Ascending aorta (tissue), 2 donors: ENCODE data around the gene SAMD7. TPM values are rescaled to one million over a fixed set of nuclear protein-coding genes. Genes with fewer than 3 reads are reported as not detected.

Source experiments
- DNase-seq, 2 donors: peaks; one replicate each; pipeline ENCODE4 v3.0.0-alpha.2; 2019; ENCODE audit warnings: low spot score in 2 of 2
- H3K27ac ChIP-seq, 2 donors: fragments of 200-600 bp; sonication (generic); one replicate each; pipeline ENCODE4 v1.5.1; 2016 to 2017; ENCODE audit warnings: mild to moderate bottlenecking in 1 of 2
- H3K27me3 ChIP-seq: fragments of 200-600 bp; sonication (generic); one replicate; pipeline ENCODE4 v1.5.1; 2017
- H3K36me3 ChIP-seq, 2 donors: fragments of 200-600 bp; sonication (generic); one replicate each; pipeline ENCODE4 v1.5.1; 2016
- H3K4me1 ChIP-seq, 2 donors: fragments of 200-600 bp; sonication (generic); one replicate each; pipeline ENCODE4 v1.5.1; 2016 to 2017; ENCODE audit warnings: mild to moderate bottlenecking in 1 of 2
- H3K4me3 ChIP-seq, 2 donors: fragments of 200-600 bp; sonication (generic); one replicate each; pipeline ENCODE4 v1.5.1; 2016 to 2017; ENCODE audit warnings: mild to moderate bottlenecking in 1 of 2
- H3K9me3 ChIP-seq, 2 donors: fragments of 200-600 bp; sonication (generic); one replicate each; pipeline ENCODE4 v1.5.1; 2016
- intact Hi-C: fragments of 100-400 bp; cut with DNase I; formaldehyde crosslinking; loops from one replicate; pipeline ENCODE4 v1.15.1; 2023
- total RNA-seq: library from RNA; depleted of rRNA; stranded (reverse); fragments of >200 nt; gene quantifications from one replicate; pipeline ENCODE4 v1.1.0, GENCODE V29; 2016
- TF ChIP-seq, protein P1 (sequence below), 3 experiments: fragments of 200-600 bp in 2 of 3; fragments of 450-650 bp in 1 of 3; sonication (generic) in 2 of 3; IDR thresholded peaks; one replicate each; pipeline ENCODE4 v1.5.1; 2016 to 2019; ENCODE audit warnings: antibody characterized with exemption in 3 of 3, mild to moderate bottlenecking in 1 of 3, moderate library complexity in 1 of 3

The SAMD7 gene
- total RNA-seq, 1 donor from 2014 or later, result not detected

DNA sequence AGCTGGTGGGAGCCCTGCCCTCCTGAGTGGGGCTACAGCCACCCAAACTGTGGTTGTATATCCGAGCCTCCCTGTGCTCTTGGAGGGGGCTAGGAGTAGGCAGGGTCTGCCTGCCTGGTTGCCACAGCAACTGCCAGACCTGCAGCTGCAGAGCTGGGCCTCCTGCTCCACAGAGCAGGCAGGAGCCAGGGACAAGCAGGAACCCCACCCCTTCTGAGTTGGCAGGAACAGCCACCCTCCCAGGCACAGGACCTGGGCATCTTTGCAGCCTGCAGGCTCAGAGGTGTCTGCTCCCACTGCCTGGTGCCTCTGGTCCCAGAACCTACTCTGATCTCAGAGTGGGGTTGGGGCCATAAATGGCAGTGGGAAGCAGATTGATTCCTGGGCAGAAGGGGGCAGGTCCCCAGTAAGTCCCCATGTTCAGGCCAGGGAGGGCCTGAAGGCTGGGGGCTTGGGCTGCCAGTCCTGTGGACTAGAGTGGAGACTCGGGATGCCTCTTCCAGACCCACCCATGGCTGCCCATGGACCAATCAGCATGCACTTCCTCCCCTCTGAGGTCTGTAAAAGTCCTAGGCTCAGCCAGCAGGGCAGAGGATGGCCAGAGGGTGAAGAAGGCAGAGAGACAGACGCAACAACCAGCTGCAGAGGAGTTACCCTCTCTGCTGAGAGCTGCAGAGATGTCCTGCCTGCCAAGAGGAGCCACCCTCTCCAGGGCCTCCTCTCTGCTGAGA, 31.4 kb upstream of the SAMD7 start:
- no peak overlapping the region for H3K27ac ChIP-seq
- TF ChIP-seq, protein P1, sequence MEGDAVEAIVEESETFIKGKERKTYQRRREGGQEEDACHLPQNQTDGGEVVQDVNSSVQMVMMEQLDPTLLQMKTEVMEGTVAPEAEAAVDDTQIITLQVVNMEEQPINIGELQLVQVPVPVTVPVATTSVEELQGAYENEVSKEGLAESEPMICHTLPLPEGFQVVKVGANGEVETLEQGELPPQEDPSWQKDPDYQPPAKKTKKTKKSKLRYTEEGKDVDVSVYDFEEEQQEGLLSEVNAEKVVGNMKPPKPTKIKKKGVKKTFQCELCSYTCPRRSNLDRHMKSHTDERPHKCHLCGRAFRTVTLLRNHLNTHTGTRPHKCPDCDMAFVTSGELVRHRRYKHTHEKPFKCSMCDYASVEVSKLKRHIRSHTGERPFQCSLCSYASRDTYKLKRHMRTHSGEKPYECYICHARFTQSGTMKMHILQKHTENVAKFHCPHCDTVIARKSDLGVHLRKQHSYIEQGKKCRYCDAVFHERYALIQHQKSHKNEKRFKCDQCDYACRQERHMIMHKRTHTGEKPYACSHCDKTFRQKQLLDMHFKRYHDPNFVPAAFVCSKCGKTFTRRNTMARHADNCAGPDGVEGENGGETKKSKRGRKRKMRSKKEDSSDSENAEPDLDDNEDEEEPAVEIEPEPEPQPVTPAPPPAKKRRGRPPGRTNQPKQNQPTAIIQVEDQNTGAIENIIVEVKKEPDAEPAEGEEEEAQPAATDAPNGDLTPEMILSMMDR (IDR thresholded peaks at IDR 0.05), result no peak
- no peaks in the 10 kb centered on the region for H3K36me3 ChIP-seq
- H3K4me1 ChIP-seq, result no peaks in the 10 kb centered on the region
- H3K27me3 ChIP-seq, result no peaks in the 10 kb centered on the region
- intact Hi-C loops, result no loop called here
- no peak for DNase-seq
- H3K4me3 ChIP-seq, result no peak overlapping the region
- no peaks in the 10 kb centered on the region for H3K9me3 ChIP-seq

DNA sequence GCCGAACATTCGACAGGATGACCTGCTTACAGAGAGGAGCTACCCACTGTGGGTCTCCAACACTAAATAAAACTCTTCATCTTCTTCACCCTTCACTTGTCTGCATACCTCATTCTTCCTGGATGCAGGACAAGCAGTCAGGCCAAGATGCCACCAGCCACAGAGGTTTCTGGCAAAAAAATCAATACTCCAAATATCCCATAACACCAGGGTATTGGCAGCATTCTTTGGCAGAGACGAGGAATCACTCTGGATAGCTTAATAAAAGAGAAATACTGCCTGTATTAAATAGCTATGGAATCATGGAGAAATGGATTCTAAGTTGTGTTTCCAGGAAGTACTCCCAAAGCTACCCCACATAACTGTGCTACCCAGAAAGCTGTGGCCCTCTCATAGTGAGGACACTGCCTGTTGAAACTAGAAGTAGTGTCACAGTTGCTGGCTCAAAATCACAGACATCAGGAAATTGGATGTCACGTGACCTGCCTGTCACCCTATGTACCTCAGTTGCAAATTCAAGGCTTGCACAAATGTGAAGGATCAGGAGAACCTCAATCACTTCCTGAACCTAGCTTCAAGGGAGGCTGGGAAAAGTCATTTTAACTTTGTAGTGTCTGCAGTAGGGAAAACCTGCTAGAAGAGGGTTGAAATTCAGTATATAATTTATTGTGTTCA, 30.7 kb upstream of the SAMD7 start:
- DNase-seq, result no peak
- no peaks in the 10 kb centered on the region for H3K27me3 ChIP-seq
- no peak overlapping the region for H3K4me3 ChIP-seq
- TF ChIP-seq, protein P1 (IDR thresholded peaks at IDR 0.05), result no peak
- no peak overlapping the region for H3K27ac ChIP-seq
- no peaks in the 10 kb centered on the region for H3K4me1 ChIP-seq
- H3K36me3 ChIP-seq, result no peaks in the 10 kb centered on the region
- H3K9me3 ChIP-seq, result no peaks in the 10 kb centered on the region
- intact Hi-C loops, result no loop called here

DNA sequence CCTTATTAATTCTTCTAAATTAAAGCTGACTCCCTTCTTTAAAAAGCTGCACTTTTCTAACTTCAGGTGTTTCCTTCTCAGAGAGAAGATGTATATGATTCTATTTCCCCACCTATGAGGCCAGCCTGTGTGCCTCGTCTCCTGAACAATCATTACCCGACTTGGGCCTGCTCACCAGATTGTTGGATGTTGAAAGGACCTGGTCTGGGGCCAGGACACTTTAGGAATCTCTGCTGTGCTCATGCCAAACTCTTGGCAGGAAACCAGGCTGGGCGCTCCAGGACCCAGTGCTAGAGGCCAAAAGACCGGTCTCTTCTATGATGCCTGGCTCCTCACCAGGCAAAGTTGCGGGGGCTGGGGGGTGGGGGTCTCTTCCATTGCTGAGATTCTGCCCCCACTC, 24.7 kb upstream of the SAMD7 start:
- Histone ChIP-seq H3K4me1 (peaks cover 0 to 3% of the 10 kb centered on the region in 2 donors), H3K27me3 (no peaks in the 10 kb centered on the region), H3K27ac (no peak overlapping the region), H3K36me3 (no peaks in the 10 kb centered on the region), H3K4me3 (no peak overlapping the region), H3K9me3 (no peaks in the 10 kb centered on the region)
- intact Hi-C loops, result no loop called here
- peak in 1 of 2 donors; percentile 80 for DNase-seq
- TF ChIP-seq, protein P1 (IDR thresholded peaks at IDR 0.05), result no peak

DNA sequence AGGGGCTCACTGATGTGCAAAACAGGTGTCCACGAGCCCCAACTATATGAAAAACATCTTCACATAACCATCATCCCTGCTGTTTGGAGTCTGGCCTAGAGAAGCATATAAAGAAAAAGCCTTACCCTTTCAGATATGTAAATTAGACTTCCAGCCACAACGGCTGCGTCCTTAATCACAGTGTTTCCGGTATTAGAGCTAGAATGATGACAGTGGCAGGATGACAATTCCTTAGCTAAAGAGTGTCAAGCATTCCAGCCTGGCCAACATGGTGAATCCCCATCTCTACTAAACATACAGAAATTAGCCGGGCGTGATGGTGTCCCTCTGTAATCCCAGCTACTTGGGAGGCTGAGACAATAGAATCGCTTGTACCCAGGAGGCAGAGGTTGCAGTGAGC, 19.5 kb upstream of the SAMD7 start:
- Histone ChIP-seq H3K4me1 (peaks cover 0 to under 1% of the 10 kb centered on the region in 2 donors), H3K36me3 (no peaks in the 10 kb centered on the region), H3K27me3 (no peaks in the 10 kb centered on the region), H3K9me3 (no peaks in the 10 kb centered on the region), H3K27ac (no peak overlapping the region), H3K4me3 (no peak overlapping the region)
- TF ChIP-seq, protein P1 (IDR thresholded peaks at IDR 0.05), result no peak
- intact Hi-C loops, result no loop called here
- no peak for DNase-seq

DNA sequence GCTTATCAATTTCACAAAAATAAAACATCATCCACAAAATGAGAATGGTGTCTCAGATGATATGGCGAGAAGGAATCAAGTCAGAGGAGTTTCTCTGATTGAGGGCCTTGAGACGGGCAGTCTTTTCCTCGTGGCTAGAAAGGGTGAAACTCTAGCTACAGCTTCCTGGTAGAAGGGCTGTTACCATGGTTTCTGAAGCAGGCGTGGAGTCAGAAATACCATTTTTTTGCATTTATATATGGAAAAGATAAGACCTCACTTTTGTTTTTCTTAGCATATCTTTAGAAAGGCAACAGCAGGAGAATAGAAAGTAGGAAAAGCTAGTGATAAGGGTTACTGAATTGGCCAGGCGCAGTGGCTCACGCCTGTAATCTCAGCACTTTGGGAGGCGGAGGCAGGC, 17.3 kb upstream of the SAMD7 start:
- TF ChIP-seq, protein P1 (IDR thresholded peaks at IDR 0.05), result no peak
- no peaks in the 10 kb centered on the region for H3K4me1 ChIP-seq
- H3K27ac ChIP-seq, result no peak overlapping the region
- H3K36me3 ChIP-seq, result no peaks in the 10 kb centered on the region
- H3K27me3 ChIP-seq, result no peaks in the 10 kb centered on the region
- intact Hi-C loops, result no loop called here
- no peaks in the 10 kb centered on the region for H3K9me3 ChIP-seq
- no peak overlapping the region for H3K4me3 ChIP-seq
- no peak for DNase-seq
